Activated CD4-positive, alpha-beta T cell treated with anti-CD3 and anti-CD28 coated beads, Interleukin-2, Interleukin-6, amounts not matched to agents 100 ng/mL and 50 ng/mL, durations not matched to agents 16 hours and 8 hours (primary cell): Measurements from ENCODE around the gene SLC24A4.

Experiments used
- DNase-seq: peaks from one replicate; pipeline ENCODE4 v3.0.0-alpha.2; 2020

Gene SLC24A4, protein sequence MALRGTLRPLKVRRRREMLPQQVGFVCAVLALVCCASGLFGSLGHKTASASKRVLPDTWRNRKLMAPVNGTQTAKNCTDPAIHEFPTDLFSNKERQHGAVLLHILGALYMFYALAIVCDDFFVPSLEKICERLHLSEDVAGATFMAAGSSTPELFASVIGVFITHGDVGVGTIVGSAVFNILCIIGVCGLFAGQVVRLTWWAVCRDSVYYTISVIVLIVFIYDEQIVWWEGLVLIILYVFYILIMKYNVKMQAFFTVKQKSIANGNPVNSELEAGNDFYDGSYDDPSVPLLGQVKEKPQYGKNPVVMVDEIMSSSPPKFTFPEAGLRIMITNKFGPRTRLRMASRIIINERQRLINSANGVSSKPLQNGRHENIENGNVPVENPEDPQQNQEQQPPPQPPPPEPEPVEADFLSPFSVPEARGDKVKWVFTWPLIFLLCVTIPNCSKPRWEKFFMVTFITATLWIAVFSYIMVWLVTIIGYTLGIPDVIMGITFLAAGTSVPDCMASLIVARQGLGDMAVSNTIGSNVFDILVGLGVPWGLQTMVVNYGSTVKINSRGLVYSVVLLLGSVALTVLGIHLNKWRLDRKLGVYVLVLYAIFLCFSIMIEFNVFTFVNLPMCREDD

GRCh38 chr14:92323011-92323915 is at the start of gene SLC24A4:
Gene SLC24A4, plus strand, starts transcription at chr14:92323165. Its CDS starts 666 bp downstream, at chr14:92323831.
- peak; percentile 9 for DNase-seq

- DNase-seq, result no peak
Observed at GRCh38 chr14:92273166-92273565, 49.8 kb upstream of the SLC24A4 start.

DNA sequence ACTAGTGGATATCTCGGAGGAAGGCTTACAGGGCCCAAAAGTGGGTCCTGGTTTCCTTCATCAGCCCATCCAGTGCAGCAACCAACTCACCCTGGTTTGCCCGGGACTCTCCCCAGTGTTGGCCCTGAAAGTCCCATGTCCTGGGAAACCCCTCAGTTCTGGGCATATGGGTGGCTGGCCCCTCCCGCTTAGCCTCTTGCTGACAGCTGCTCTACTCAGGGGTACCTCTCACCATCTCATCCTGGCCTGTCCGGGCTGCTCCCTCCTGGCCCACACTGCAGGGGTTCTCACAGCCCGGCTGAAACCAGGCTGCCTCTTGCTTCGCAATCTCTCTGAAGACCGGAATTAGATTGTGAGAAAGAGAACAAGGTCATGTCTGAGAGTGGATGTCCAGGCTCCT is 48.9 kb upstream of the SLC24A4 start:
- DNase-seq, result no peak

GRCh38 chr14:92276074-92276473 is 46.9 kb upstream of the SLC24A4 start:
- no peak for DNase-seq

DNA sequence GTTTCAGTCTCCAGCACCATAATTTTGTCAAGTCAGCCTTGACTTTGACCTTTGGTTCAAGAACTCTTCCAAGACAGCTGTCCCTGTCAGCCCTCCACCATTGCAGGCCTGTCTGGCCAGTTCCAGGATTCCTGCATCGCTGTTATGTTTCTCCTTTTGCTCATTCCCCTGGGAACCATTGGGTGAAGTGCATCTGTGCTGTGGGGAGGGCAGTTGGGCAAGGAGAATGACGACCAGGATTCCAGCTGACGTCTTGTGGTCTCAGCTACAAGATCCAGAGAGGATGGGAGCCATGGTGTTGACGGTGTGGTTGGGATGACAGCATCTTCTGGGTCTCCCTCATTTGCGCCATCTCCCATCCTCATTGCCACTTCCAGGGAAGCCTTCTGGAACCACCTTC is 45.9 kb upstream of the SLC24A4 start:
- DNase-seq, result no peak

DNA sequence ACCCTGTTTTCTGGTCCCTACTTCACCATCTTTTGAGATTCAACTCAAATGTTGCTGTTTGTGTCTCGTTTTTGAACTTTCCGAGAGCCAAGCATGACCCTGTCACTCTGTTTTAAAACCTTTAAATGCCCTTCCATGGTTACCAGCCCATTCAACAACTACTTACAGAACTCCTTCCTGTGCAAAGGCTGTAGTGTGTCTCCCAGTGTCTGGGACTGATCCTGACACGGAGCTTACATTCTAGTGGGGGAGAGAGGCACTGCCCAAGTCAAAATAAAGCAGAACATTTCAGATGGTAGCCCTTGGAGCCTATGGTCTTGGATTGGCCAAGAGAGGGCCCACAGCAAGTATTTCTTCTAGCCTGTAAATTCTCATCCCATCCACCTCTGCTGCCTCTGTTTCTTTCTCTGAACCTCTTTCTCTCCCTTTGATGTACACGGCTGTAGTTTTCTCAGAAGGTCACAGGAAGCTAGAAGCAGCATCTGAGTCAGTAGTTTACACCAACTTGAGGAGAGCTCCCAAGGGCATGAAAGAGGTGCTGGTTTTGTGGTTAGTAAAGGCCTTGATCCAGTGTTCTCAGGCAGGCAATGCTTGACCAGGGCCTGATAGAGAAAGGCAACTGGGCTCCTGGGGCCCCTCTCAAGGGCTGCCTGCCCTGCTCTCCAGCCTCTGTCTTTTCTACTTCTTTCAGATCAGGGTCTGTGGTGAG is 42.3 kb upstream of the SLC24A4 start:
- DNase-seq, result peak; percentile 55

DNA sequence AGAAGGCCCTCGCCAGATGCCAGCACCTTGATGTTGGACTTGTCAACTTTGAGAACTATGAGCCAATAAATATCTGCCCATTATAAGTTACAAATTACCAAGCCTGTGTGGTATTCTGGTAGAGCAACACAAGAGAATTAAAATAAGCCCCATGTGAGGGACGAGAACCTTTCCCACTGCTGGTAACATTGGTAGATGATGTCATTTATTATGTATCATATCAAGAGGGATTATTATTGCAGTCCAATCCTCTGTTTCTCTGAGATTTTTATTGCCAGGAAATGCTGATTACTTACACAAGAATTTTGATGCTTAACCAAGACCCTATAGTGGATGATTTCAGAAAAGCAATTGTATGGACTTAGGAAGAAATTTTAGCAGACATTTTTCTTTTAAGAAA is 40.3 kb upstream of the SLC24A4 start:
- no peak for DNase-seq

- DNase-seq, result no peak
Observed at GRCh38 chr14:92285311-92285710, 37.7 kb upstream of the SLC24A4 start.

DNA sequence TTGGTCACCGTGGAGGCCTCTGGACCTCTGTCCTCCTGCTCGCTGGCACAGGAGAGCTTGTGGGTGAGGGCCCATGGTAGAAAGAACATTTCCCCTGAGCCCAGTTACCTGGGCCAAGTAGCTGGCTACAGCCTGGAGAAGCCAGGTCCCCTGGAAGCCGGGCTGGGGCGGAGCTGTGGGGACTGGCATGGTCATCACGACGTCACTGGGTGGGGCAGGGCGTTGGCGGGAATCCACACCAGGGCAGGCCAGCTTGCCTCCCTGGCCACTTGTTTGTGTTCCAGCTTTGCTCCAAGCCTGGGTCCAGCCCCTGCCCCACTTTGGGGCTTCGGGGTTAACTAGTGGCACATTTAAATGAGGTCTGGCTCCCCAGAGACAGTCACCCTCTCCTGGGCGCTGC is 35.0 kb upstream of the SLC24A4 start:
- DNase-seq, result no peak

DNA sequence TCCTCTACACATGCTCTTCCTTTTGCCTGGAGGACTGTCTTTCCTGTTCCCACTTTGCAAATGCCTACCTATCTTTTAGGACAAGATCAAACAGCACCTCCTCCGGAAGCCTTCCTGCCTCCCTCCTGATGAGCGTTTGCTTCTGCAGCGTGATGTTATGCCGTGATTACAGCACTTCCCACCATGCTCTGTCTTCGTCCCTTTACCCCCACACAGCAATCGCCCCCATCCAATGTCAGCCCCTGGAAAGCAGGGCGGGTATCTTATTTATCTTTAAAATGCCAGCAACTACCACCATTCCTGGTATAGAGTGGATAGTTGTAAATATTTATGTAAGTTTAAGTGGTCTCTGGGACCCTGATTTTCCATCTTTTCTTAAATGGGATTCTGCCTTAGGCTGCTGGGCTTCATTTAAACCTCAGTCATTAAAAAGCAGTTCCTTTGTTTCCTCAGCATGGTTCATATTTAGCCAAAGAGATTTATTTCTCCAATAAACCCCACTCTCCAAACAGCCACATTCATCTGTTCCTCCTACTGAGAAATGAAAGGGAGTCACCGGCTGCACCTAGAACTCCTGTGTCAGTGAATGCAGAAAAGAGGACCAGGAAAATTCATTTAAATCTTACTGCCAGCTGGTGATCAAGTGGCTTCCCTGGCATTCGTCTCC is 33.8 kb upstream of the SLC24A4 start:
- no peak for DNase-seq

- no peak for DNase-seq
Observed at GRCh38 chr14:92292673-92293072, 30.3 kb upstream of the SLC24A4 start.

- no peak for DNase-seq
Observed at GRCh38 chr14:92294506-92294905, 28.5 kb upstream of the SLC24A4 start.

DNA sequence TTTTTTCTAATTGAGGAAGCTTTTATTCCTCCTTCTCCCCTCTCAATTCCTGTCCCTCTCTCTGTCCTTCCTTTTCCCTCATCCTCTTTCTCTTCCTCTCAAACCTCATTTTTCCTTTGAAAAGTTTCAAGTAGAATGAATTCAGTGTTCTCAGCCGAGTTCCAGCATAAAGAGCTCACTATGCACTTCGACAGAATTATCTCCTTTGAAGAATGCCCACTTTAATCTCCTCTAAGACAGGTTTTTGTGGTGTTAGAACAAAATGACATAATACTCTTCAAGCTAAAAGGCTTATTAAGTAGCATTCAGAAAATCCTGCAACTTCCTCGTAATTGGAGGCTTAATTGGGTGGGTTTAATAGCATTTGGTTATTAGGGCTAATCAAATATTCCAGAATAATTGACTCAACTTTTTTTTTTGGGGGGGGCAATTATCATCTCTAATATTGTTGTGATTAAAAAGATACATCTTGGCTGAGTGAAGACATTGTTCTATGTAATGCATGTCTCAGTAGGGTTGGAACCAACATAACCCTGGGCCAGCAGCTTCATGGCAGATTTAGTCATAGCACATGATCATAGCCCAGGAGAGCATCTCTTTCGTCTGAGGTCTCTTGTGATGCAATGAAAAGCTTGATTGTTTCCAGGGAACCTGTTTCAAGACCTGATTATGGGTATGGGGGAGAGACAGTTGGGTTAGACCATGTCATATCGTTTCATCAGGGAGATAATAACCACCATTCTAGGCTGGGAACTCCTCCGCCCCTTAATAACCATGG is 25.0 kb upstream of the SLC24A4 start:
- DNase-seq, result no peak

DNA sequence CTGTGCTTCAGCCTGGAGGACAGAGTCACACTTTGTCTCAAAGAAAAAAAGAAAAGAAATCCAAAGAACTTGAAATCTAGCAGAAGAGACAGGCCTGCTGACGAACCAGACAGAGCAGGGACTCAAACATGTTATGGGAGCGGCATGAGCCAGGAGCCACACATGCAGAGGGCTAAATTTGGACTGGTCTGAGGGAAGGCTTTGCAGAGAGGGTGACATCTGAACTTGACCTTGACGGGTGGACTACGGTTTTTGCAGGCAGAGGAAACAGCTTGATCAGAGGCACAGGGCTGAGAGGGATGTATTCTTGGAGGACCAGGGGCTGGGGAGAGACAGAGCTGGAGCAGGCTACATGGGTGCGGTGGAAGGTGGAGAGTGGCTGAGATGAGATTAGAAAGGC is 20.5 kb upstream of the SLC24A4 start:
- no peak for DNase-seq

GRCh38 chr14:92308716-92309115 is 14.2 kb upstream of the SLC24A4 start:
- no peak for DNase-seq

DNA sequence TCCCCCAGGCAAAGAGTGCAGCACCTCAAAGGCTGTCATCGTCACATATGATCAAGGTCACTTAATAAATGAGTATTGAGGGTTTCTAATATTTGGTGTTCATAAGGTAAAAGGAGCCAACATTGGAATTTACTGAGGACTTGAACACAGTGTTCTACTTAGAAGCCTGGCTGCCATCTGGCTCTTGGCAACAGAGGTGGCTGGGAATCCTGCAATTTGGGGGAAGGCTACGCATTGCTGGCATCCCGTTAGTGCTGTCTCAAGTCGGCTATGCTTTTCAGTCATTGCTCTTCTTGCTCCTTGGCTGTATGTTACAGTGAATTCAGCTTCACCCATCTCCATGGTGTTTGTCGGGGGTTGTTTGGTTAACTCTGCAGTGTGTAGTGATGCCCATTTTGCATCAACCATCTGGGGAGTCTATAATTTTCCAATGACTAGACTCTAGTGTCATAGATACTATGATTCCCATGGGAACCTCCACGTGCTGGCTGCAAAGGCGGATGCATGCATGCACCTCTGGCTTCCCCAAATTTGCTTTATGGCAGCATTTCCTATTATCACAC is 12.9 kb upstream of the SLC24A4 start:
- DNase-seq, result no peak

DNA sequence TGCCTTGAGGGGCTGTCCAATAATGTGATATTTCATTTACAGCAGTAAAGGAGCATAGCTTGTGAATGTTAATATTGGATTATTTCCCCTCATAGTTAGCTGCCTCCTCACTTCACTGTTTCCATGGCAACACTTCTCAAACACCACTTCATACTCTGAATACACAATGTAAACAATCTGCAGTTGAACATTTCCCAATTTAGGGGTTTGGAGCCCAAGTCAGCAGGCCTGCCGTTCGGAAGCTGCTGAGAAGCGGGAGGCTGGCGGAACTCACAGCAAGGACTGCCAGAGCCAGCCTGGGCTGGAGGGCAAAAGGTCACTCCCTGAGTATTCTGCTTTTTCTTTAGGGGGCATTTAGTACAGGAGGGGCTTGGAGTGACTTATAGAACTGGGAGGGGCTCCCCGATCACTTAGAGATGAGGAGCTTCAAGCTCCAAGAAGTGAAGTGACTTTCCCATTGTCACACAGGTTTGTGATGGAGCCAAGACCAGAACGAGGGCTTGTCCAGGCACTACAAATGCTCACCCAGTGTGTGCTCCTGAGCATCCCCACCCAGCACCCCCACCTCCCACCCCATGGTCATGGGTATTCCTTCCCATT is 12.1 kb upstream of the SLC24A4 start:
- no peak for DNase-seq

- DNase-seq, result no peak
Observed at GRCh38 chr14:92314182-92314581, 8.8 kb upstream of the SLC24A4 start.

DNA sequence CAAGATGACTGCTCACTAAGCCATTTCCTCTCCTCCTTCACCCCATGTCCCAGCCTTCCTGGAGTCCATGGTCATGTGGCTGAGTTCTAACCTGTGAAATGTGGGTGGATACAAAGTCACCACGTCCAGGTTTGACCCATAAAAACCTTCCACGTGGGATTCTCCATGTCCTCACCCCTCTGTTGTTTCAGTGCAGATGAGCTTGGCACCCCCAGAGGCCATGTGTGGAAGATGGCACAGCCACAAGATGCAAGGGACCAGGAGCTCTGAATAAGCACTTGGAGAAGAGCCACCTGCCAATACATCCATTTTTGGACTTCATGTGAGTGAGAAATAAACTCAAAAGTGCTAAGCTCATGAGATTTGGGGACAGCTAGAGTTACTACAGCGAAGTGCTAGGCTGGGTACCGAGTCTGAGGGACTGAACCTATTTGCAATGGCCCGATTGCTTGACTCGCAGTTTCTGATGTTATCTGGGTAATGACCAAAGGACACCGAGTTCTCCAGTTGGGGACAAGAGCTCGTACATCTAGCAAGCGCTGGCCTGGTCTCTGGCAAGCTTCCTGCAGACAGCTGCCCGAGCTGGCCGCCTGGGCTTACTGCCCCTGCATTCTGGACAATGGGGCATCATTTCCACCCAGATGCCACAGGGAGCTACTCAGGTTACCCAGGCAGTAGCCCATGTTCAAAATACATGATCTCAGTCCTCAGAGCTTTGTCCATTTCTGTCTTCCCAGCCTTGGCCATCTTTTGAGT is 7.7 kb upstream of the SLC24A4 start:
- no peak for DNase-seq

DNA sequence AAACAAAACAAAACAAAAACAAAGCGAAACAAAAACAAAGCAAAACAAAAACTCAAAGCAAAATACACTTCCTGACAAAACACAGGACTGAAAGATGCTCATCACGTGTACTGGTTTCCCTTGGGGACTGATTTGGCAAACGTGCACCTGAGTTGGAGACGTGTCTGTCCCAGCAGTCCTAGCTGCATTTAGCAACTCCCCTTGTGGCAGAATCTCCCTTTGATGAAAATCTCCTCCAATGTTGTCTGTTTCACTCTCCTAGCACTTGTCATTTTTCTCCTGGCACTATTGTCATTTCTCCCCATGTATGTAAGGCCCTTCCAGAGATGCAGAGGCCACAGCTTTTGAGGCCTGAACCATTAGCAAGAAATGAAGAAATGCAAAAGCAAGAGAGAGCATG is 6.8 kb upstream of the SLC24A4 start:
- DNase-seq, result no peak
